ENCODE results near the gene ADGRA3.

ADGRA3 gene

DNA sequence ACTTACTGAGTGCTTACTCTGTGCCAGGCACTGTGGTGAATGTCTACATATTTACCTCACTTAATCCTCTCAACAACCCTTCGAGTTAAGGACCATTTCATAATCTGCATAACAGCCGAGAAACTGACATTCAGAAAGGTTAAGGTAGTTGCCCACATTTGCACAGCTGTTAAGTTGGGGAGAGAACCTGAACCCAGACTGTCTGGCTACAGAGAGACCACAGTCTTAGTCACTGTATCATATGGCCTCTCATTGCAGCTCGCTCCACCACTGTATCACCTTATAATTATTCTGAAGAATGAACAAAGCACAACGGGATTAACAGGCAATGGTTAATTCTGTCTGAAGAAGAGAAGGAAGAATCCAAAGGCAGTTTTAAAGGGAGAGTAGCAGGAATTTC, 98.5 kb downstream of the ADGRA3 start:
- no peak for DNase-seq (ENCODE audit: low spot score)
- H3K27ac ChIP-seq, result no peak overlapping the region
- ChIA-PET POLR2A (ENCODE audit: low non-redundant PET) (no interaction called here), CTCF (no interaction called here)
- TF ChIP-seq, protein P1, sequence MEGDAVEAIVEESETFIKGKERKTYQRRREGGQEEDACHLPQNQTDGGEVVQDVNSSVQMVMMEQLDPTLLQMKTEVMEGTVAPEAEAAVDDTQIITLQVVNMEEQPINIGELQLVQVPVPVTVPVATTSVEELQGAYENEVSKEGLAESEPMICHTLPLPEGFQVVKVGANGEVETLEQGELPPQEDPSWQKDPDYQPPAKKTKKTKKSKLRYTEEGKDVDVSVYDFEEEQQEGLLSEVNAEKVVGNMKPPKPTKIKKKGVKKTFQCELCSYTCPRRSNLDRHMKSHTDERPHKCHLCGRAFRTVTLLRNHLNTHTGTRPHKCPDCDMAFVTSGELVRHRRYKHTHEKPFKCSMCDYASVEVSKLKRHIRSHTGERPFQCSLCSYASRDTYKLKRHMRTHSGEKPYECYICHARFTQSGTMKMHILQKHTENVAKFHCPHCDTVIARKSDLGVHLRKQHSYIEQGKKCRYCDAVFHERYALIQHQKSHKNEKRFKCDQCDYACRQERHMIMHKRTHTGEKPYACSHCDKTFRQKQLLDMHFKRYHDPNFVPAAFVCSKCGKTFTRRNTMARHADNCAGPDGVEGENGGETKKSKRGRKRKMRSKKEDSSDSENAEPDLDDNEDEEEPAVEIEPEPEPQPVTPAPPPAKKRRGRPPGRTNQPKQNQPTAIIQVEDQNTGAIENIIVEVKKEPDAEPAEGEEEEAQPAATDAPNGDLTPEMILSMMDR (conservative IDR thresholded peaks at IDR 0.05; ENCODE audit: low read depth), result no peak

DNA sequence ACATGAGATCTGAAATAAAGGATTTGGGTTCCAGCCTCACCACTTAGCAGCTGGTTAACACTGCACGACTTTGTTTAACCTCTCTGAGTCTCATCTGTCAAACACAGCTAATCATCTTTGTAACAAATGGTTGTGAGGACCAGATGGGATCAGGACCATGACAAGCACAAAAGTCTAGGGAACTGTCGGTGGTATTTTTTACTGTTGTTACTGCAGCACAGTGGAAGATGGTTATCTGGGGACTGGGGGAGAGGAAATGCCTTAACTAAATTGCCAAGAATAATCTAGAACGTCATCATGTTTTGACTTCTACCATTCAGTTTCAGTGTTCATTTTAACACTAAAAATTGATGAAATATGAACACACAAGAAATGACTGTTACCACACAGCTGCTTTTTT, 99.5 kb downstream of the ADGRA3 start:
- ChIA-PET CTCF (interaction anchor here (0.6 kb wide), 1 partner anchor 247 kb away, joined by 4 read pairs; no protein-coding TSS in a partner anchor), POLR2A (ENCODE audit: low non-redundant PET) (no interaction called here)
- DNase-seq (ENCODE audit: low spot score), result no peak
- H3K27ac ChIP-seq, result no peak overlapping the region
- TF ChIP-seq, protein P1 (conservative IDR thresholded peaks at IDR 0.05; ENCODE audit: low read depth), result no peak

DNA sequence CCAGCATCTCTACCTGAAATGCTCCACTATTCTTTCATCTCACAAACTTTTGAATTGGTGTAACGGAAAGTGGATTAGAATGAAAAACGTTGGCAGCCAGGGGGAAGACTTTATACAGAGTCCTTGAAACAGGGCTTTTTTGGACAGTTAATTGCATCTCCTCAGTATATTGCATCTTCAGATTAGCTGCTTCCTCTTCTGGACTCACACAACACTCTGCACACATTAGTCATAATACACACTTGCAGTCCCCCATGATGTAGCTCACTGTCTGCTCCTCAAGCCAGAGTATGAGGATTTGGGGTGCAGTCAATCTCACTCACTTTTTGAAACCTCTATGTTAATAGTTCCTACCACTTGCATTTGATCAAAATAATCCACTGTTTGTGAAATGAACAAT, 101.0 kb downstream of the ADGRA3 start:
- no peak overlapping the region for H3K27ac ChIP-seq
- ChIA-PET POLR2A (ENCODE audit: low non-redundant PET) (no interaction called here), CTCF (interaction anchor here (0.5 kb wide), 1 partner anchor 1970 kb away, joined by 3 read pairs; no protein-coding TSS in a partner anchor)
- TF ChIP-seq, protein P1 (conservative IDR thresholded peaks at IDR 0.05; ENCODE audit: low read depth), result no peak
- DNase-seq (ENCODE audit: low spot score), result no peak

DNA sequence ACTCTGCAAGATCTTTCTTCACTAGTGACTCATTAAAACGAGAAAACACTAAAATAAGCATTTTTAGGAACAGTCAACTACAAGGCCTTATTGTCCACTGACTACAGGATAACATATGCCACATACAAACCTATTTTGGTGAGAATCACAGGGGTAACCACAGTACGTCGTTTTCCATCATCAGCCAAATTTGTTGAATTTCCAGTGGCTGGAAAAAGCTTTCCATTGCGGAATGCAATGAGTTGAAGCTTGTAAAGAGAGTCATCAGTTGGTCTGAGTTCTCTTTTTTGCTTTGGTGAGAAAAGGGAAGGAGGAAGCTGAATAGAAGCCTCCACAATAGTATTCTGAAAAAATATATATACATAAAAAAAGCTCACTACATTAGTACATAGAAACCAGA, 102.4 kb downstream of the ADGRA3 start:
- TF ChIP-seq, protein P1 (conservative IDR thresholded peaks at IDR 0.05; ENCODE audit: low read depth), result no peak
- ChIA-PET POLR2A (ENCODE audit: low non-redundant PET) (no interaction called here), CTCF (no interaction called here)
- no peak for DNase-seq (ENCODE audit: low spot score)
- no peak overlapping the region for H3K27ac ChIP-seq

DNA sequence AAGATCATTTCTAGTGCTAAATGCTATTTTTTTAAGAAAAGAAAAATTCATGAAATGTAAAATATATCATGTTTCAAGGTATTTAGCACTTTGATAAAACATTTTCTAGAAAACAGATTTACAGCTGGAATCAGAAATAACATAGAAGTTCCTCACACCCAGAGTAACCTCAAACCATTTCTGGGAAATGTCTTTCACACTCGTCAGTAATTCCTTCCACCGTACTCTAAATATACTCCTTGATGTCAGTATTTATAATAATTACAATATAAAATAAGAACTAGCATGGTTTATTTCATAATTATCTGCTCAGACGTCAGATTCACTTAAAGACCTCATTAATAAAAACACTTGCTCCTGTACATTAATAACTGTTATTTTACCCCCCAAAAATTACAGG, 103.9 kb downstream of the ADGRA3 start:
- CTCF ChIA-PET, result interaction anchor here (0.7 kb wide), 1 partner anchor 9 kb away, joined by 4 read pairs; no protein-coding TSS in a partner anchor
- H3K27ac ChIP-seq, result no peak overlapping the region
- no peak for DNase-seq (ENCODE audit: low spot score)
- POLR2A ChIA-PET (ENCODE audit: low non-redundant PET), result no interaction called here
- TF ChIP-seq, protein P1 (conservative IDR thresholded peaks at IDR 0.05; ENCODE audit: low read depth), result no peak

DNA sequence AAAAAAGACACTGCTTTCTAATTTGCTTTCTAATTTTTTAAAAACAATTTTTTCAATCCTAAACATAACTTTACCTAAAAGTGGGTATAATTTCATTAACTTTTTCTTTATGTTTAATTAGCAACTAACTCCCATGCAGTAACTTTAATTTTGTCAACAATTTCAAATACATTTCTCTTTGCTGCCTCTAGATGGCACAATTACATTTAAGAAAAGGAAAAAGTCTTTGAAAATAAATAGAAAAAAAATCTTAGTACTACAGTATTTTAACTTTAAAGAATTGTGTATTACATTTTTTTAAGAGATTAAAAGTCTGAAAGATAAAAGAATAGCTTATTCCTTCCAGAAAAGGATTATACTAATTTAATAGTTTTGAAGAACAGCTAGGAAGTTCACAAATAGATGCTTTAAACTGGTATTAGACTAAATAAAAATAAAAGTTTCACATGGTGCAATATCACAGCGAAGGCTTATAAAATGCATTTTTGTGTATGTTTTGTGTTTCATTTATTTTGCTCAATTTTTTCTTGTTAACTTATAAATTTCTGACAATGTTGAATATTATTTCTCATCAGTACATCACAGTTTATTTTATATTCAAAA, 105.1 kb downstream of the ADGRA3 start:
- no peak overlapping the region for H3K27ac ChIP-seq
- DNase-seq (ENCODE audit: low spot score), result no peak
- CTCF ChIA-PET, result interaction anchor here (0.6 to 1.3 kb wide), 9 partner anchors 9 to 1555 kb away, joined by 3 to 7 read pairs (median 5); partner anchors contain the start of gene GBA3
- POLR2A ChIA-PET (ENCODE audit: low non-redundant PET), result no interaction called here
- TF ChIP-seq, protein P1 (conservative IDR thresholded peaks at IDR 0.05; ENCODE audit: low read depth), result peak; percentile 65

All from RWPE1 (cell line).